HEK293T (cell line): ENCODE results near the gene LAMB1.

Experiments
- CTCF ChIA-PET: fragments of 350-600 bp; formaldehyde crosslinking; extraction: SDS; loops from one replicate; lab custom pipeline; 2021; ENCODE audit warnings: antibody characterized with exemption, inconsistent platforms; lab: Yijun Ruan, JAX
- POLR2A ChIA-PET: fragments of 350-600 bp; formaldehyde crosslinking; extraction: SDS; loops from one replicate; lab custom pipeline; 2020; ENCODE audit warnings: antibody characterized with exemption, inconsistent platforms; lab: Yijun Ruan, JAX
- DNase-seq: peaks from one replicate; pipeline ENCODE4 v3.0.0; 2012; ENCODE audit warnings: mixed read lengths; ENCODE audit errors: extremely low spot score
- ARNT ChIP-seq: fragments of 450-650 bp; IDR thresholded peaks from 2 replicates; pipeline ENCODE4 v1.6.1; 2017; ENCODE audit warnings: mild to moderate bottlenecking
- BHLHE40 ChIP-seq: fragments of 450-650 bp; IDR thresholded peaks from 2 replicates; pipeline ENCODE4 v1.6.1; 2016; ENCODE audit warnings: mild to moderate bottlenecking, moderate library complexity, borderline replicate concordance
- CTBP1 ChIP-seq: fragments of 450-650 bp; IDR thresholded peaks from 2 replicates; pipeline ENCODE4 v1.6.1; 2016; ENCODE audit warnings: borderline replicate concordance
- ELF4 ChIP-seq: fragments of 450-650 bp; IDR thresholded peaks from 2 replicates; pipeline ENCODE4 v1.6.1; 2017; ENCODE audit warnings: antibody characterized with exemption
- FOXA1 ChIP-seq: fragments of 450-650 bp; IDR thresholded peaks from 2 replicates; pipeline ENCODE4 v1.6.1; 2016; ENCODE audit warnings: mild to moderate bottlenecking
- FOXK2 ChIP-seq: fragments of 450-650 bp; IDR thresholded peaks from 2 replicates; pipeline ENCODE4 v1.6.1; 2016; ENCODE audit warnings: mild to moderate bottlenecking
- FOXM1 ChIP-seq: fragments of 450-650 bp; IDR thresholded peaks from 2 replicates; pipeline ENCODE4 v1.6.1; 2017; ENCODE audit warnings: mild to moderate bottlenecking, borderline replicate concordance
- HDGF ChIP-seq: fragments of 450-650 bp; IDR thresholded peaks from 2 replicates; pipeline ENCODE4 v1.6.1; 2017; ENCODE audit warnings: antibody characterized with exemption, borderline replicate concordance
- L3MBTL2 ChIP-seq: fragments of 450-650 bp; conservative IDR thresholded peaks from 2 replicates; pipeline ENCODE4 v1.6.1; 2016; ENCODE audit warnings: mild to moderate bottlenecking
- LEF1 ChIP-seq: fragments of 450-650 bp; IDR thresholded peaks from 2 replicates; pipeline ENCODE4 v1.6.1; 2017; ENCODE audit warnings: mild to moderate bottlenecking, borderline replicate concordance
- NFRKB ChIP-seq: fragments of 450-650 bp; IDR thresholded peaks from 2 replicates; pipeline ENCODE4 v1.6.1; 2016; ENCODE audit warnings: mild to moderate bottlenecking, moderate library complexity
- SP1 ChIP-seq: fragments of 450-650 bp; IDR thresholded peaks from 2 replicates; pipeline ENCODE4 v1.6.1; 2017
- SUZ12 ChIP-seq: fragments of 450-650 bp; IDR thresholded peaks from 2 replicates; pipeline ENCODE4 v1.6.1; 2016; ENCODE audit warnings: mild to moderate bottlenecking
- TARDBP ChIP-seq: fragments of 450-650 bp; IDR thresholded peaks from 2 replicates; pipeline ENCODE4 v1.6.1; 2016
- ZNF384 ChIP-seq: fragments of 450-650 bp; IDR thresholded peaks from 2 replicates; pipeline ENCODE4 v1.6.1; 2016
- TF ChIP-seq, protein P1 (sequence below): fragments of 450-650 bp; IDR thresholded peaks from 2 replicates; pipeline ENCODE4 v1.6.1; 2016

Gene LAMB1

DNA sequence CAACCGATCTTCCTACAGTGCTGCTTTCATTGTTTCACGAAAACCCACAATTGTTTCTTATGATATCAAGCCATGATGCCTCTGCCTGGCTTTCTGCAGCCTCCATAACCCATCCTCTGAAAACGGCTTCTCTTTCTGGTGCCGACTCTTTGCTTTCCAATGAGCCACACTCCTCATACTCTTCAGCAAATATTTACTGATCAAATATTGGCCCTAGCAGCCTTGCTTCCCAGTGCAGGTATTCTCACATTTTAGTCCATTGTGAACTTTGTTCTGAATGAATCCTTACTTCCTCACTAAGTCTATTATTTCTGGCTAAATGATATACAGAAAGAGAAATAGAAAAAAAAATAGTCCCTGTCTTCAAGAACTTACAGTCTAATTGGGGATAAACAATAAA lies 35.5 kb downstream of the LAMB1 start:
- DNase-seq, result no peak
- TF ChIP-seq LEF1 (no peak), CTBP1 (no peak), NFRKB (no peak), TARDBP (no peak)

DNA sequence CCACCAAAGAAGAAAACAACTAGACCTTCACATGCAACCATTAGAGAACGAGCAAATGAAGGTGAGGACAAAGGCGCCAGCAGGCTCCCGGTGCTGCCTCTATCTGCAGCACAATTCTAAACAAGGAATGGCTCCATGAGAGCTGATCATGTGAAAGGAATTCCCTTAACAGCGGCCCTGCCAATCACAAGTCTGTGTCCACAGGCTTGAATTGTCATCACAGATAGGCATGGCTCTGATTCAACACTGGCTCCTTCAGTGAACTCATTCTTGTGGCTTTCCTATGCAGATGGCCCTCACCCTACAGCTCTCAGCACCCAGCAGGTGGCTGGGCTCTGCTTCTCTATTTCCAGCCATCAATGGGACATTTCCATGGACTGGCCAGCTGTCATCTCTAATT lies 36.2 kb downstream of the LAMB1 start:
- ChIA-PET CTCF (no interaction called here), POLR2A (no interaction called here)
- TF ChIP-seq ZNF384, result no peak
- TF ChIP-seq BHLHE40, result no peak
- no peak for TF ChIP-seq CTBP1
- no peak for TF ChIP-seq L3MBTL2
- TF ChIP-seq SP1, result no peak
- no peak for DNase-seq

More for the DNA sequence above, 35.5 kb downstream of the LAMB1 start:
- ChIA-PET POLR2A (no interaction called here), CTCF (no interaction called here)

DNA sequence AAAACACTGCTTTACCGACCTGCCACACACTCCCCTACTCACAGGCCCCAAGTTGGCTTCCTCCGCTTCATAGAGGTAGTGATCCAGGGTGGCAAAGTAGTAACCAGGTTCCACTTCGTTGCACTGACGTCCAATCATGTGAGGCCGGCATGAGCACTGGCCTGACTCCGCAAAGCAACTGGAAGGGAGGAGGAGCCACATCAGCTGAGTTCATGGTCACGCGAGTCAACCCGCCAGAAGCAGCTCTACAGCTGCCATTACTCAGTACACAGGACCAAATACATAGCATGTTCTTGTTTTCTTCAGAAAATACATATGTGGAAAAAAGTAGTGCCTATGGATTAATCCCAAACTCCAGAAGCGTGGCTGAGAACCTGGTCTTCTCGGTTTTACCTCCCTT lies 38.5 kb downstream of the LAMB1 start:
- CTCF ChIA-PET, result interaction anchor here (0.7 kb wide), 1 partner anchor 51 kb away, joined by 4 read pairs; no protein-coding TSS in a partner anchor
- TF ChIP-seq FOXA1 (no peak), SP1 (no peak), SUZ12 (no peak), L3MBTL2 (no peak), FOXK2 (no peak), ARNT (no peak), NFRKB (no peak), ELF4 (no peak), LEF1 (no peak)
- TF ChIP-seq, protein P1, sequence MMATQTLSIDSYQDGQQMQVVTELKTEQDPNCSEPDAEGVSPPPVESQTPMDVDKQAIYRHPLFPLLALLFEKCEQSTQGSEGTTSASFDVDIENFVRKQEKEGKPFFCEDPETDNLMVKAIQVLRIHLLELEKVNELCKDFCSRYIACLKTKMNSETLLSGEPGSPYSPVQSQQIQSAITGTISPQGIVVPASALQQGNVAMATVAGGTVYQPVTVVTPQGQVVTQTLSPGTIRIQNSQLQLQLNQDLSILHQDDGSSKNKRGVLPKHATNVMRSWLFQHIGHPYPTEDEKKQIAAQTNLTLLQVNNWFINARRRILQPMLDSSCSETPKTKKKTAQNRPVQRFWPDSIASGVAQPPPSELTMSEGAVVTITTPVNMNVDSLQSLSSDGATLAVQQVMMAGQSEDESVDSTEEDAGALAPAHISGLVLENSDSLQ, result no peak
- DNase-seq, result no peak
- POLR2A ChIA-PET, result no interaction called here

DNA sequence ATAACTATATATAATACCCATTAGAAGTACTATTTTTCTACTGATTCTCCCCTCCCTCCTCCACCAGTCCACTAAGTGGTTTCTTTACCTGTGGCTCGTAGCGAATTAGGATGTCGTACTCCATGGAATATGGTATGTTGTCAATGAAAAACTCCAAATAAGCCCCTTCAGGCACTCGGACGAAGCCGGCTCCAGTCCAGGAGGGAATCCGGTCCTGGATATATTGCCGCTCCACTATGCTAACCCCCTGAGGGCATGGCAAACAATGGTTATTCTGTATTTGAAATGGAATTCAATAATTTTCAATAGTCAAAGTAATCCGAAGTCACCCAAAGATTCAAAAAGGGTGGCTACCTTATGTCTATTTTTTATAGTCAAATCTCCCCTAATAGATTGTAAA lies 40.1 kb downstream of the LAMB1 start:
- POLR2A ChIA-PET, result no interaction called here
- TF ChIP-seq HDGF (no peak), ELF4 (no peak), NFRKB (no peak), FOXK2 (no peak), SUZ12 (no peak), SP1 (no peak), ARNT (no peak), FOXM1 (no peak), BHLHE40 (no peak), TARDBP (no peak), L3MBTL2 (no peak), ZNF384 (no peak), LEF1 (no peak), FOXA1 (no peak), CTBP1 (no peak)
- TF ChIP-seq, protein P1, result no peak
- DNase-seq, result no peak
- CTCF ChIA-PET, result no interaction called here

DNA sequence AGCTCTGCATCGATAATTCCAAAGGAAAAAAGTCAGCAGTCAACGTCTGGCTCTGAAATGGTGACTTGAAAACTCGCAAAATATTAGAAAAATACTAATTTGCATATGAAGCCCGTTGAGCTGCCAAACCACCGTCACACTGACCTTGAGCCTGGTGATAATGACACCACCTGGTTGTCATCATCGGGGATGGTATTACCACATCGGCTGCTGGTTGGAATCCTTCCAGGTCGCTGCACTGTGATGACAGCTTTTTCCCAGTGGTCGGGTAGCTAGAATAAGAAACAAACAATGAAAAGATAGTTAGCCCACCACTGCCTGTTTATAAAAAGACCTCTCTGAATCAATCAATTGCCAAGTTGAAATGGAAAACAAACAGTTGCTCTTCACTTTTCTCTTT lies 41.6 kb downstream of the LAMB1 start:
- TF ChIP-seq FOXK2, result no peak
- TF ChIP-seq CTBP1, result no peak
- TF ChIP-seq, protein P1, result no peak
- no peak for TF ChIP-seq TARDBP
- no peak for TF ChIP-seq NFRKB
- no peak for TF ChIP-seq L3MBTL2
- TF ChIP-seq ARNT, result no peak
- TF ChIP-seq LEF1, result no peak
- TF ChIP-seq ZNF384, result no peak
- no peak for TF ChIP-seq SUZ12
- TF ChIP-seq BHLHE40, result no peak
- no peak for TF ChIP-seq HDGF
- no peak for TF ChIP-seq SP1
- no peak for TF ChIP-seq FOXA1
- TF ChIP-seq FOXM1, result no peak
- no peak for TF ChIP-seq ELF4
- ChIA-PET CTCF (no interaction called here), POLR2A (no interaction called here)
- DNase-seq, result no peak

DNA sequence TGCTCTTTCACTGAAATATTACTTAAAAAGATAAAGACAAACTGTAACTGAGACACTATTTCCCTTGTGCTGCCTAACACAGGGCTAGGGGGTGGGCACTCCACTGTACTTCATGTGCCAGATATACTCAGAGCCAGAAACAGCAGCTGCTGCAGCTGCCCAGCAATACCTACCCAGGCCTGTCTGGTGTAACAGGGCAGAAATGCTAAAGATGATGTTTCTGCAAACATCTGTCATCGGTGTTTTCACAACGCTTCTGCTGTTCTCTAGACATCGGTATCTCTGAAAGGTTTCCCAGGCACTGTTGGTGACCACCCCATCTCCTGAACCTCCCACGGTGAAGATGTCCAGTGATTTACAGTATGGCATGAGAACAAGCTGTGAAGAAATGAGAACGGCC lies 42.7 kb downstream of the LAMB1 start:
- ChIA-PET POLR2A (no interaction called here), CTCF (no interaction called here)
- no peak for TF ChIP-seq NFRKB
- no peak for TF ChIP-seq L3MBTL2
- TF ChIP-seq SP1, result no peak
- TF ChIP-seq SUZ12, result no peak
- TF ChIP-seq CTBP1, result no peak
- TF ChIP-seq BHLHE40, result no peak
- no peak for TF ChIP-seq ELF4
- no peak for TF ChIP-seq FOXA1
- no peak for TF ChIP-seq FOXK2
- no peak for TF ChIP-seq HDGF
- TF ChIP-seq, protein P1, result no peak
- TF ChIP-seq FOXM1, result no peak
- no peak for TF ChIP-seq ARNT
- TF ChIP-seq TARDBP, result no peak
- TF ChIP-seq LEF1, result no peak
- TF ChIP-seq ZNF384, result no peak
- DNase-seq, result no peak
